HEK293 (cell line): Measurements from ENCODE around the gene CDH12.

ENCODE experiments used
- CTCF ChIA-PET: fragments of 350-600 bp; formaldehyde crosslinking; extraction: SDS; loops from one replicate; lab custom pipeline; 2021; ENCODE audit warnings: antibody characterized with exemption; lab: Yijun Ruan, JAX
- POLR2A ChIA-PET: fragments of 300-600 bp; formaldehyde crosslinking; extraction: SDS; loops from one replicate; lab custom pipeline; 2020; ENCODE audit warnings: antibody characterized with exemption, inconsistent platforms; lab: Yijun Ruan, JAX
- H3K27ac ChIP-seq: fragments of 200-500 bp; sonication (Bioruptor generic); 2 replicates; pipeline ENCODE4 v1.5.1; 2014; ENCODE audit warnings: low read depth, low read length, control low read depth, inconsistent platforms; ENCODE audit errors: extremely low read depth
- H3K36me3 ChIP-seq, 2 experiments: fragments of 200-500 bp in 1 of 2; sonication (Bioruptor generic) in 1 of 2; 1 replicate in 1 of 2; 2 replicates in 1 of 2; pipeline ENCODE4 v1.5.1; 2014 to 2017; ENCODE audit warnings: inconsistent platforms in 2 of 2, low read length in 2 of 2; ENCODE audit not compliant: control insufficient read depth in 2 of 2, insufficient read depth in 1 of 2
- H3K4me1 ChIP-seq: fragments of 200-500 bp; sonication (Bioruptor generic); 2 replicates; pipeline ENCODE4 v1.5.1; 2014; ENCODE audit warnings: mild to moderate bottlenecking, low read length, inconsistent platforms; ENCODE audit not compliant: control insufficient read depth, insufficient read depth
- H3K4me3 ChIP-seq: 2 replicates; pipeline ENCODE4 v1.5.1; 2011; ENCODE audit warnings: low read depth, mild to moderate bottlenecking, control low read depth, low read length, moderate library complexity
- H3K9me3 ChIP-seq: fragments of 200-500 bp; sonication (Bioruptor generic); 2 replicates; pipeline ENCODE4 v1.5.1; 2014; ENCODE audit warnings: low read depth, low read length, inconsistent platforms; ENCODE audit not compliant: control insufficient read depth, insufficient read depth
- HOXC10 ChIP-seq: sonication (generic); formaldehyde crosslinking; IDR thresholded peaks from 2 replicates; pipeline ENCODE4 v1.8.1; 2023; ENCODE audit warnings: mild to moderate bottlenecking, missing genetic modification reagents
- HOXD13 ChIP-seq: sonication (generic); formaldehyde crosslinking; IDR thresholded peaks from 2 replicates; pipeline ENCODE4 v1.8.0; 2022; ENCODE audit warnings: missing genetic modification reagents, borderline replicate concordance
- IKZF3 ChIP-seq: fragments of 450-650 bp; IDR thresholded peaks from 2 replicates; pipeline ENCODE4 v1.5.0; 2018; ENCODE audit warnings: missing biosample characterization, mild to moderate bottlenecking, missing genetic modification characterization, moderate library complexity
- MZF1 ChIP-seq: fragments of 450-650 bp; formaldehyde crosslinking; IDR thresholded peaks from 2 replicates; pipeline ENCODE4 v1.5.1; 2017; ENCODE audit warnings: missing biosample characterization, missing genetic modification characterization, borderline replicate concordance
- OVOL3 ChIP-seq: fragments of 450-650 bp; formaldehyde crosslinking; IDR thresholded peaks from 2 replicates; pipeline ENCODE4 v1.5.1; 2016; ENCODE audit warnings: missing biosample characterization, missing genetic modification characterization
- SP2 ChIP-seq: fragments of 450-650 bp; formaldehyde crosslinking; IDR thresholded peaks from 2 replicates; pipeline ENCODE4 v1.5.1; 2016; ENCODE audit warnings: missing biosample characterization, missing genetic modification characterization
- ZBTB20 ChIP-seq: fragments of 450-650 bp; formaldehyde crosslinking; IDR thresholded peaks from 2 replicates; pipeline ENCODE4 v1.5.1; 2016; ENCODE audit warnings: missing biosample characterization, missing genetic modification characterization
- ZEB2 ChIP-seq: fragments of 450-650 bp; formaldehyde crosslinking; IDR thresholded peaks from 2 replicates; pipeline ENCODE4 v1.5.1; 2016; ENCODE audit warnings: missing biosample characterization, missing genetic modification characterization
- ZFP3 ChIP-seq: fragments of 450-650 bp; formaldehyde crosslinking; IDR thresholded peaks from 2 replicates; pipeline ENCODE4 v1.5.1; 2016; ENCODE audit warnings: low read depth, missing biosample characterization, missing genetic modification characterization
- ZNF112 ChIP-seq: fragments of 450-650 bp; formaldehyde crosslinking; IDR thresholded peaks from 2 replicates; pipeline ENCODE4 v1.5.0; 2017; ENCODE audit warnings: missing biosample characterization, missing genetic modification characterization
- ZNF114 ChIP-seq: fragments of 450-650 bp; formaldehyde crosslinking; IDR thresholded peaks from 2 replicates; pipeline ENCODE4 v1.5.0; 2017; ENCODE audit warnings: missing biosample characterization, missing genetic modification characterization
- ZNF121 ChIP-seq: fragments of 450-650 bp; formaldehyde crosslinking; IDR thresholded peaks from 2 replicates; pipeline ENCODE4 v1.5.1; 2016; ENCODE audit warnings: missing biosample characterization, missing genetic modification characterization
- ZNF133 ChIP-seq: fragments of 450-650 bp; formaldehyde crosslinking; IDR thresholded peaks from 2 replicates; pipeline ENCODE4 v1.5.1; 2016; ENCODE audit warnings: missing biosample characterization, missing genetic modification characterization
- ZNF184 ChIP-seq: fragments of 450-650 bp; IDR thresholded peaks from 2 replicates; pipeline ENCODE4 v1.5.1; 2018; ENCODE audit warnings: missing biosample characterization, mild to moderate bottlenecking, missing genetic modification characterization
- ZNF19 ChIP-seq: fragments of 450-650 bp; formaldehyde crosslinking; IDR thresholded peaks from 2 replicates; pipeline ENCODE4; 2016; ENCODE audit warnings: missing biosample characterization, missing genetic modification characterization, low read depth
- ZNF248 ChIP-seq: fragments of 450-650 bp; formaldehyde crosslinking; IDR thresholded peaks from 2 replicates; pipeline ENCODE4 v1.5.1; 2017; ENCODE audit warnings: missing biosample characterization, missing genetic modification characterization
- ZNF37A ChIP-seq: fragments of 450-650 bp; IDR thresholded peaks from 2 replicates; pipeline ENCODE4 v1.5.1; 2018; ENCODE audit warnings: missing biosample characterization, missing genetic modification characterization
- ZNF391 ChIP-seq: fragments of 450-650 bp; formaldehyde crosslinking; IDR thresholded peaks from 2 replicates; pipeline ENCODE4 v1.5.1; 2016; ENCODE audit warnings: low read depth, missing biosample characterization, missing genetic modification characterization, borderline replicate concordance
- ZNF394 ChIP-seq: fragments of 450-650 bp; formaldehyde crosslinking; IDR thresholded peaks from 2 replicates; pipeline ENCODE4 v1.5.1; 2016; ENCODE audit warnings: missing biosample characterization, missing genetic modification characterization, mild to moderate bottlenecking, moderate library complexity, borderline replicate concordance
- ZNF416 ChIP-seq: fragments of 450-650 bp; formaldehyde crosslinking; IDR thresholded peaks from 2 replicates; pipeline ENCODE4 v1.5.1; 2016; ENCODE audit warnings: missing biosample characterization, missing genetic modification characterization
- ZNF529 ChIP-seq: fragments of 450-650 bp; formaldehyde crosslinking; IDR thresholded peaks from 2 replicates; pipeline ENCODE4 v1.5.1; 2017; ENCODE audit warnings: missing genetic modification characterization, missing biosample characterization; ENCODE audit not compliant: insufficient replicate concordance
- ZNF610 ChIP-seq: fragments of 450-650 bp; formaldehyde crosslinking; IDR thresholded peaks from 2 replicates; pipeline ENCODE4 v1.5.1; 2016; ENCODE audit warnings: missing biosample characterization, missing genetic modification characterization, borderline replicate concordance
- ZNF654 ChIP-seq: fragments of 450-650 bp; formaldehyde crosslinking; IDR thresholded peaks from 2 replicates; pipeline ENCODE4 v1.5.1; 2016; ENCODE audit warnings: low read depth, missing biosample characterization, missing genetic modification characterization
- ZNF658 ChIP-seq: fragments of 450-650 bp; formaldehyde crosslinking; IDR thresholded peaks from 2 replicates; pipeline ENCODE4; 2016; ENCODE audit warnings: missing biosample characterization, missing genetic modification characterization
- ZNF791 ChIP-seq: fragments of 450-650 bp; formaldehyde crosslinking; IDR thresholded peaks from 2 replicates; pipeline ENCODE4 v1.5.1; 2016; ENCODE audit warnings: missing biosample characterization, missing genetic modification characterization
- ZXDB ChIP-seq: fragments of 450-650 bp; formaldehyde crosslinking; IDR thresholded peaks from 2 replicates; pipeline ENCODE4 v1.5.1; 2016; ENCODE audit warnings: missing biosample characterization, missing genetic modification characterization
- TF ChIP-seq, protein P1 (sequence below): fragments of 450-650 bp; formaldehyde crosslinking; IDR thresholded peaks from 2 replicates; pipeline ENCODE4 v1.5.1; 2016; ENCODE audit warnings: missing biosample characterization, missing genetic modification characterization
- TF ChIP-seq, protein P2 (sequence below): fragments of 450-650 bp; formaldehyde crosslinking; IDR thresholded peaks from 2 replicates; pipeline ENCODE4 v1.5.1; 2016; ENCODE audit warnings: missing biosample characterization, missing genetic modification characterization
- TF ChIP-seq, protein P3 (sequence below): fragments of 450-650 bp; formaldehyde crosslinking; IDR thresholded peaks from 2 replicates; pipeline ENCODE4 v1.5.1; 2016; ENCODE audit warnings: missing biosample characterization, missing genetic modification characterization, low read depth
- TF ChIP-seq, protein P4 (sequence below): fragments of 450-650 bp; formaldehyde crosslinking; IDR thresholded peaks from 2 replicates; pipeline ENCODE4 v1.5.1; 2016; ENCODE audit warnings: missing biosample characterization, missing genetic modification characterization, borderline replicate concordance

The CDH12 gene

GRCh38 chr5:21704974-21705668, 1148.0 kb downstream of the CDH12 start:
- no peaks in the 10 kb centered on the region for H3K9me3 ChIP-seq
- POLR2A ChIA-PET = no interaction called here
- no peaks in the 10 kb centered on the region for H3K36me3 ChIP-seq
- TF ChIP-seq ZBTB20 (tag by site-specific recombination) (no peak), ZNF529 (tag by site-specific recombination) (no peak), ZNF37A (no peak), ZNF112 (tag by site-specific recombination) (no peak), ZNF610 (tag by site-specific recombination) (no peak), ZNF654 (tag by site-specific recombination) (no peak), ZNF121 (tag by site-specific recombination) (no peak), ZNF133 (tag by site-specific recombination) (no peak), ZNF248 (tag by site-specific recombination) (no peak), IKZF3 (tag by site-specific recombination) (no peak), ZNF791 (tag by site-specific recombination) (no peak), OVOL3 (tag by site-specific recombination) (no peak), ZNF19 (tag by site-specific recombination) (no peak)
- TF ChIP-seq, protein P1, sequence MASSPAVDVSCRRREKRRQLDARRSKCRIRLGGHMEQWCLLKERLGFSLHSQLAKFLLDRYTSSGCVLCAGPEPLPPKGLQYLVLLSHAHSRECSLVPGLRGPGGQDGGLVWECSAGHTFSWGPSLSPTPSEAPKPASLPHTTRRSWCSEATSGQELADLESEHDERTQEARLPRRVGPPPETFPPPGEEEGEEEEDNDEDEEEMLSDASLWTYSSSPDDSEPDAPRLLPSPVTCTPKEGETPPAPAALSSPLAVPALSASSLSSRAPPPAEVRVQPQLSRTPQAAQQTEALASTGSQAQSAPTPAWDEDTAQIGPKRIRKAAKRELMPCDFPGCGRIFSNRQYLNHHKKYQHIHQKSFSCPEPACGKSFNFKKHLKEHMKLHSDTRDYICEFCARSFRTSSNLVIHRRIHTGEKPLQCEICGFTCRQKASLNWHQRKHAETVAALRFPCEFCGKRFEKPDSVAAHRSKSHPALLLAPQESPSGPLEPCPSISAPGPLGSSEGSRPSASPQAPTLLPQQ (tag by site-specific recombination) = no peak
- TF ChIP-seq, protein P2, sequence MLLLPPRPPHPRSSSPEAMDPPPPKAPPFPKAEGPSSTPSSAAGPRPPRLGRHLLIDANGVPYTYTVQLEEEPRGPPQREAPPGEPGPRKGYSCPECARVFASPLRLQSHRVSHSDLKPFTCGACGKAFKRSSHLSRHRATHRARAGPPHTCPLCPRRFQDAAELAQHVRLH (tag by site-specific recombination) = no peak
- TF ChIP-seq, protein P3, sequence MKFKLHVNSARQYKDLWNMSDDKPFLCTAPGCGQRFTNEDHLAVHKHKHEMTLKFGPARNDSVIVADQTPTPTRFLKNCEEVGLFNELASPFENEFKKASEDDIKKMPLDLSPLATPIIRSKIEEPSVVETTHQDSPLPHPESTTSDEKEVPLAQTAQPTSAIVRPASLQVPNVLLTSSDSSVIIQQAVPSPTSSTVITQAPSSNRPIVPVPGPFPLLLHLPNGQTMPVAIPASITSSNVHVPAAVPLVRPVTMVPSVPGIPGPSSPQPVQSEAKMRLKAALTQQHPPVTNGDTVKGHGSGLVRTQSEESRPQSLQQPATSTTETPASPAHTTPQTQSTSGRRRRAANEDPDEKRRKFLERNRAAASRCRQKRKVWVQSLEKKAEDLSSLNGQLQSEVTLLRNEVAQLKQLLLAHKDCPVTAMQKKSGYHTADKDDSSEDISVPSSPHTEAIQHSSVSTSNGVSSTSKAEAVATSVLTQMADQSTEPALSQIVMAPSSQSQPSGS (tag by site-specific recombination) = no peak
- CTCF ChIA-PET = no interaction called here
- no peaks in the 10 kb centered on the region for H3K4me1 ChIP-seq
- no peak overlapping the region for H3K4me3 ChIP-seq
- H3K27ac ChIP-seq = no peak overlapping the region

DNA sequence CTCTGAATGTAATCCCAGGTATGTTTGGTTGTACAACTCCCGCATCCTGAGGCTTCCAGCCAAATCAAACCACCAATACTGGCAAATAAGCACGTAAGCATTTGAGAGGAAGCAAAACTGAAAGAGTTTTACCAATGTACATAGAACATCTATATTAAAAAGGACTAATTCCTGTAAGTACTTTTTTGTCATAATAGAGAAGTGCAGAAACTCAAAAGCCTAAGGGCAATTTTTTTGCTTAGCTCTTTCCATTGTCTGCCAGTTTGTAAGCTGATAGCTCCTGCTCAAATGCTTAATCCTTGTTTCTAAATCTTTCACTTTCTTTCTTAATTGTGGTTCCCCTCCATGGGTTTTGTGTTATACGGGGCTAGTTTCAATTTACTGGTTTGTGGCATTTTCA, 1151.8 kb downstream of the CDH12 start:
- Histone ChIP-seq H3K36me3 (no peaks in the 10 kb centered on the region), H3K27ac (no peak overlapping the region), H3K4me1 (no peaks in the 10 kb centered on the region), H3K4me3 (no peak overlapping the region; the same call in 1 of the 2 replicates), H3K9me3 (no peaks in the 10 kb centered on the region)
- ChIA-PET POLR2A (no interaction called here), CTCF (interaction anchor here (0.6 kb wide), 1 partner anchor 290 kb away, joined by 3 read pairs; no protein-coding TSS in a partner anchor)
- TF ChIP-seq, protein P4, sequence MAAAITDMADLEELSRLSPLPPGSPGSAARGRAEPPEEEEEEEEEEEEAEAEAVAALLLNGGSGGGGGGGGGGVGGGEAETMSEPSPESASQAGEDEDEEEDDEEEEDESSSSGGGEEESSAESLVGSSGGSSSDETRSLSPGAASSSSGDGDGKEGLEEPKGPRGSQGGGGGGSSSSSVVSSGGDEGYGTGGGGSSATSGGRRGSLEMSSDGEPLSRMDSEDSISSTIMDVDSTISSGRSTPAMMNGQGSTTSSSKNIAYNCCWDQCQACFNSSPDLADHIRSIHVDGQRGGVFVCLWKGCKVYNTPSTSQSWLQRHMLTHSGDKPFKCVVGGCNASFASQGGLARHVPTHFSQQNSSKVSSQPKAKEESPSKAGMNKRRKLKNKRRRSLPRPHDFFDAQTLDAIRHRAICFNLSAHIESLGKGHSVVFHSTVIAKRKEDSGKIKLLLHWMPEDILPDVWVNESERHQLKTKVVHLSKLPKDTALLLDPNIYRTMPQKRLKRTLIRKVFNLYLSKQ (tag by site-specific recombination) = no peak
- TF ChIP-seq ZNF19 (tag by site-specific recombination) = no peak
- no peak for TF ChIP-seq ZNF416 (tag by site-specific recombination)
- TF ChIP-seq ZNF184 (tag by site-specific recombination) = no peak
- TF ChIP-seq ZNF658 = no peak
- no peak for TF ChIP-seq ZNF394 (tag by site-specific recombination)
- no peak for TF ChIP-seq ZEB2 (tag by site-specific recombination)
- no peak for TF ChIP-seq ZFP3 (tag by site-specific recombination)
- no peak for TF ChIP-seq MZF1
- TF ChIP-seq ZNF529 (tag by site-specific recombination) = no peak
- no peak for TF ChIP-seq HOXD13
- TF ChIP-seq ZXDB = no peak
- TF ChIP-seq, protein P3 (tag by site-specific recombination) = no peak
- TF ChIP-seq ZNF391 = no peak
- TF ChIP-seq HOXC10 = no peak
- TF ChIP-seq SP2 = no peak
- TF ChIP-seq ZNF114 (tag by site-specific recombination) = no peak
